Measurements from ENCODE around the gene SEMA4D.

Gene SEMA4D

DNA sequence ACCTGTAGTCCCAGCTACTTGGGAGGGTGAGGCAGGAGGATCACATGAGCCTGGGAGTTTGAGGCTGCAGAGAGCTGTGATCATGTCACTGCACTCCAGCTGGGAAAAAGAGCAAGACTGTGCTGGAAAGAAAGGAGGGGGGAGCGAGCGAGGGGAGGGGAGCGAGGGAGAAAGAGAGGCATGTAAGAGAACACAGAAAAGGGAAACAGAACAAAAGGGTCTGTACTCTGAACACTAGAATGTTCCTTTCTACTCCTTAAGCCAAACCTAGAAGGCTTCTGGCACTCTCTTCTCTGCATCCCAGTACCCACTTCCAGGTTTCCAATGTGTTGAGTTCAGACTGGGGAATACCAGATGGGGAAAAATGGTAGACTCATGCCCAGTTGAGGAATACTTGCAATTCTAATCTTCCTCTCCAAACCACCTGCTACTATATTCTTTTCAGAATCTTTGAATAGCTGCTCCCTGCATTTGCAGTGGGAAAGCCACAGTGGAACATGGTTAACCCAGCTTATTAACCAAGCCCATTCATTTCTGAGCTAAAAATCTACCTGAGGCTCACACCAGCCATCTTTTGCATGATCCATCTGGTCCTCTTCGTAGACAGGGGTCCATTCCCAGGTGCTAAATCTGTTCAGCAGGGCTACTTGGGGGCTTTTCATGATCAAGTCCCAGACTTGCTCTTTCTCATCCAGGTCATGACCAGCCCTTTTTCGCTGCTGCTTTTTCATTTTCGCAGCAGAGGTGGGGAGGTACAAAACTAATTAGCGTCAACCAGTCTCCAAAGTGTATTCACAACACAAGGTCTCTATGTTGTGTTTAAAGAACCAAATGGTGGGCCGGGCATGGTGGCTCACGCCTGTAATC lies 34.9 kb downstream of the SEMA4D start:
- DNase-seq (ENCODE audit: extremely low read depth, low read depth), result no peak
- H3K4me3 ChIP-seq (replicated peaks; ENCODE audit: low read depth, low read length), result no peak overlapping the region
- TF ChIP-seq, protein P1, sequence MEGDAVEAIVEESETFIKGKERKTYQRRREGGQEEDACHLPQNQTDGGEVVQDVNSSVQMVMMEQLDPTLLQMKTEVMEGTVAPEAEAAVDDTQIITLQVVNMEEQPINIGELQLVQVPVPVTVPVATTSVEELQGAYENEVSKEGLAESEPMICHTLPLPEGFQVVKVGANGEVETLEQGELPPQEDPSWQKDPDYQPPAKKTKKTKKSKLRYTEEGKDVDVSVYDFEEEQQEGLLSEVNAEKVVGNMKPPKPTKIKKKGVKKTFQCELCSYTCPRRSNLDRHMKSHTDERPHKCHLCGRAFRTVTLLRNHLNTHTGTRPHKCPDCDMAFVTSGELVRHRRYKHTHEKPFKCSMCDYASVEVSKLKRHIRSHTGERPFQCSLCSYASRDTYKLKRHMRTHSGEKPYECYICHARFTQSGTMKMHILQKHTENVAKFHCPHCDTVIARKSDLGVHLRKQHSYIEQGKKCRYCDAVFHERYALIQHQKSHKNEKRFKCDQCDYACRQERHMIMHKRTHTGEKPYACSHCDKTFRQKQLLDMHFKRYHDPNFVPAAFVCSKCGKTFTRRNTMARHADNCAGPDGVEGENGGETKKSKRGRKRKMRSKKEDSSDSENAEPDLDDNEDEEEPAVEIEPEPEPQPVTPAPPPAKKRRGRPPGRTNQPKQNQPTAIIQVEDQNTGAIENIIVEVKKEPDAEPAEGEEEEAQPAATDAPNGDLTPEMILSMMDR (IDR thresholded peaks at IDR 0.05; ENCODE audit: low read depth, low read length, missing control alignments), result no peak

DNA sequence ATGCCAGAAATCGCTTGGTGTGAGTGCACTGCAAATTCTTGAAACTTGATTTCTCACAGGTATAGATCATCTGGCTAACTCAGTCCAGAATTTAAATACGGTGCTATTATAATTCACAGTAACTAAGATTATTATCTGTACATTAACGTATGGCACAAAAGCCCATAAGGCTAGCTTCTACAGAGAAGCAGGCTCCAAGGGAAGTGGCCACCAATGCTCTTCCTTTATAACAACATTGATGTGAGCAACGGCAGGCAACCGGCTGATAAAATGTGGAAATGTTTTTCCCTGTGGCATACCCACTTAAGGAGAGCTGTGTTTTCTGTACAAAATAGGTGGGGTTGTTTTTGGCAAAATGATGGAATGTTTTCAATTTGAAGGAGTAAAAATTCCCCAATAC lies 35.7 kb downstream of the SEMA4D start:
- H3K4me3 ChIP-seq (replicated peaks; ENCODE audit: low read depth, low read length), result no peak overlapping the region
- DNase-seq (ENCODE audit: extremely low read depth, low read depth), result no peak
- TF ChIP-seq, protein P1 (IDR thresholded peaks at IDR 0.05; ENCODE audit: low read depth, low read length, missing control alignments), result no peak

DNA sequence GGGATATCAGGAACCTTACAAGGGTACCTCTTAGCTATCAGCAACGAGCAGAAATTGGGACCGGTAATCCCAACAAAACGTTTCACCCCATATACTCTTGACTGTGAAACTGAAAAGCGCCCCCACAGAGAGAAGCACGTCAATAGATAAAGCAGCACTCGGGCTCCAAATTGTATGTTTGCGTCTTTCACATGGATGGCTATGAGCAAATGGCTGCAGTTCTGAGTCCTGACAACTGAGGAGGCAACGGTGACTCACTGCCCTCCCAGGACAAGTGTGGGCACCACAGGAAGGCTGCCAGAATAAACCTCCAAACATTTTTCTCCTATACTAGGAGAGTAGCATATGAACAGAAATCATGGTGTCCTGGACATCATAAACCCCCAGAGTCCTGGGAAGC lies 36.6 kb downstream of the SEMA4D start:
- TF ChIP-seq, protein P1 (IDR thresholded peaks at IDR 0.05; ENCODE audit: low read depth, low read length, missing control alignments), result no peak
- no peak for DNase-seq (ENCODE audit: extremely low read depth, low read depth)
- H3K4me3 ChIP-seq (replicated peaks; ENCODE audit: low read depth, low read length), result no peak overlapping the region

DNA sequence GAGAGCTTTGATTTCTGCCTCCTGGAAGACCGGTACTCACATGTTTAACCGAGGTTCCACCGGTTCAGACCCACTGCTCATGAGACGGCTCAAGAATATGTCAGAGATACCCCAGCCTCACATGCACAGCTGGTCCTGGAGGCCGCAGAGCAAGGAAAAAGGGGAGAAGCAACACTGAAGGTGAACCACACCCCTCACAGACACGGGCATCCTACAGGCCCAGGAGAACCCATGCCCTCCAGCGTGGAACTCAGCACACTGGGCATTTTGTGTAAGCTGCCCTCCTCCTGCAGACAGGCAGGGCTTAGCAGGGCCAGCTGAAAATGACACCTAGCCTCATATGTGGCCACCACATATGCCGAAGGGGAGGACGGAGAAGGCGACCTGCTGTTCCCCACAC lies 37.4 kb downstream of the SEMA4D start:
- TF ChIP-seq, protein P1 (IDR thresholded peaks at IDR 0.05; ENCODE audit: low read depth, low read length, missing control alignments), result no peak
- no peak for DNase-seq (ENCODE audit: extremely low read depth, low read depth)

DNA sequence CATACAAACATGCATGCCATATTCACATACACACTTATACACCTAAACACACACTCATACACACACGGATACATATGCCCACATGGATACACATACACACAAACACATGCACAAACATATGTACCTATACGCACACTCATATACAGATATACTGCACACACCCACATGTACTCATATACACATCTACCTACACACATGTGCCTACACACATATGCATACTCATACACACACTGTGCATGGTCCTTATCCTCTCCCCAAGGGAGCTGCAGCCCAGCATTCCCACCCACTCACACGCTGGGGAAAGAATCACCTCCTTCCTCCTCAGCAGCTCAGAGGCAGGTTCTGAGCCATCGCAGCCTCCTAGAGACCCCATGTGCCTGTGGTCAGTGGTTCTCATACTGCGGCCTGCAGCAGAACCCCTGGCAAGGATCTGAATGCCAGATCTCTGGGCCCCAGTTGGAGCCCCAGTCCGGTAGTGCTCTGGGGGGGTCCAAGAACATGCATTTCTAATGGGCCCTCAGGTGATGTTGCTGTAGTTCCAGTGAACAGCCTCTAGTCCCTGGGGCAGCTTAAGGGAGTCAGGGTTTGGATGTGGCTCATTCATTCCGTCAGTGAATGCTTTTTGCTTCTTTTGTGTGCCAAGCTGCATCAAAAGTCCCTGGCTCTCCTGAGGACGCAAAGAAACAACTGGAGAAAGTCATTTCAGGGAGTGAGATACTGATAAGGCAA lies 39.0 kb downstream of the SEMA4D start:
- no peak overlapping the region for H3K4me3 ChIP-seq (replicated peaks; ENCODE audit: low read depth, low read length)
- TF ChIP-seq, protein P1 (IDR thresholded peaks at IDR 0.05; ENCODE audit: low read depth, low read length, missing control alignments), result no peak
- no peak for DNase-seq (ENCODE audit: extremely low read depth, low read depth)

More for the DNA sequence above, 37.4 kb downstream of the SEMA4D start:
- H3K4me3 ChIP-seq (replicated peaks; ENCODE audit: low read depth, low read length), result no peak overlapping the region

DNA sequence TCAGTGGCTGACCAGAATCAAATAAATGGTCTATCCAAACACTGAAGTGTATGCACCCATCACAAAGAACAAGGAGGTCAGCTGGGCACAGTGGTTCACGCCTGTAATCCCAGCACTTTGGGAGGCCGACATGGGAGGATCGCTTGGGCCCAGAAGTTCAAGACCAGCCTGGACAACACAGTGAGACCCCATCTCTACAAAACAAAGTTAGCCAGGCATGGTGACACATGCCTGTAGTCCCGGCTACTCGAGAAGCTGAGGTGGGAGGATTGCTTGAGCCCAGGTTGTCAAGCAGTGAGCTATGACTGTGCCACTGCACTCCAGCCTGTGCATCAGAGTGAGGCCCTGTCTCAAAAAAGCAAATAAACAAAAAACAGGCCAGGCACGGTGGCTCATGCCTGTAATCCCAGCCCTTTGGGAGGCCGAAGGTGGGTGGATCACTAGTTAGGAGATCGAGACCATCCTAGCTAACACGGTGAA lies 40.5 kb downstream of the SEMA4D start:
- no peak for DNase-seq (ENCODE audit: extremely low read depth, low read depth)
- H3K4me3 ChIP-seq (replicated peaks; ENCODE audit: low read depth, low read length), result no peak overlapping the region
- TF ChIP-seq, protein P1 (IDR thresholded peaks at IDR 0.05; ENCODE audit: low read depth, low read length, missing control alignments), result no peak
